Measurements from ENCODE around the gene ELFN1.

ELFN1 gene

DNA sequence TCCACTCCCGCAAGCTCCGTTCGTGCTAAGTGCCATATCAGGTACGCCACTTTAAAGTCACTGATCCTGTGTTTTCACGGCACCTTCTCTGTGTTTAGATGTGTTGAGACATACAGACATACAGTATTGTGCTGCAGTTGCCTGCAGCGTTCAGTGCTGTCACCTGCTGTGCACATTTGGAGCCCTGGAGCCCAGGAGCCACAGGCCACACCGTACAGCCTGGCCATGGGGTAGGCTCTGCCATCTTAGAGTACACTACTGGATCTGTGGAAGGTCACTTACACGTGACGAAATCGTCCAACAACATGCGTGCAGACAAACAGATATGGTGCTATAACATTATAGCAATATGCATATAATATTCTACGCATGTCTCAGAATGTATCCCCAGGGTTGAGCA lies 111.3 kb downstream of the ELFN1 start:
- no peak overlapping the region for H3K4me3 ChIP-seq (ENCODE audit: low read depth, low read length)
- TF ChIP-seq, protein P1, sequence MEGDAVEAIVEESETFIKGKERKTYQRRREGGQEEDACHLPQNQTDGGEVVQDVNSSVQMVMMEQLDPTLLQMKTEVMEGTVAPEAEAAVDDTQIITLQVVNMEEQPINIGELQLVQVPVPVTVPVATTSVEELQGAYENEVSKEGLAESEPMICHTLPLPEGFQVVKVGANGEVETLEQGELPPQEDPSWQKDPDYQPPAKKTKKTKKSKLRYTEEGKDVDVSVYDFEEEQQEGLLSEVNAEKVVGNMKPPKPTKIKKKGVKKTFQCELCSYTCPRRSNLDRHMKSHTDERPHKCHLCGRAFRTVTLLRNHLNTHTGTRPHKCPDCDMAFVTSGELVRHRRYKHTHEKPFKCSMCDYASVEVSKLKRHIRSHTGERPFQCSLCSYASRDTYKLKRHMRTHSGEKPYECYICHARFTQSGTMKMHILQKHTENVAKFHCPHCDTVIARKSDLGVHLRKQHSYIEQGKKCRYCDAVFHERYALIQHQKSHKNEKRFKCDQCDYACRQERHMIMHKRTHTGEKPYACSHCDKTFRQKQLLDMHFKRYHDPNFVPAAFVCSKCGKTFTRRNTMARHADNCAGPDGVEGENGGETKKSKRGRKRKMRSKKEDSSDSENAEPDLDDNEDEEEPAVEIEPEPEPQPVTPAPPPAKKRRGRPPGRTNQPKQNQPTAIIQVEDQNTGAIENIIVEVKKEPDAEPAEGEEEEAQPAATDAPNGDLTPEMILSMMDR (IDR thresholded peaks at IDR 0.05; ENCODE audit: low read depth, low read length): no peak

DNA sequence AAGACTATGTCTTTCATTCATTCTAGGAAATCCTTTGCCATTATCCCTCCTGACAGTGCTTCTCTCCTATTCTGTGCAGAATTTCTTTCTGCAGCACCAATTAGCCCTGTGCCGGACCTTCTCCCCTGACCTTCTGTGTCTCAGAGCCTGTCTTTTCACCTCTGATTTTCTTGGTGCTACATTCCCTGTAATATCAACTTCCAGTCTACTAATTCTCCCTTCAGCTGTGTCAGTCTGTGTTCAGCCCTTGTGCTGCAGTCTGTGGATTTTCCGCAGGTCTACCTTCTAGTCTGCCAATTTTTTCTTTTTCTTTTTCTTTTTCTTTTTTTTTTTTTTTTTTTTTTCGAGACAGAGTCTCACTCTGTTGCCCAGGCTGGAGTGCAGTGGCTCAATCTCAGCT lies 115.8 kb downstream of the ELFN1 start:
- no peak overlapping the region for H3K4me3 ChIP-seq (ENCODE audit: low read depth, low read length)
- TF ChIP-seq, protein P1 (IDR thresholded peaks at IDR 0.05; ENCODE audit: low read depth, low read length): no peak

GRCh38 chr7:1787241-1787640 lies 117.2 kb downstream of the ELFN1 start:
- TF ChIP-seq, protein P1 (IDR thresholded peaks at IDR 0.05; ENCODE audit: low read depth, low read length): no peak
- no peak overlapping the region for H3K4me3 ChIP-seq (ENCODE audit: low read depth, low read length)

DNA sequence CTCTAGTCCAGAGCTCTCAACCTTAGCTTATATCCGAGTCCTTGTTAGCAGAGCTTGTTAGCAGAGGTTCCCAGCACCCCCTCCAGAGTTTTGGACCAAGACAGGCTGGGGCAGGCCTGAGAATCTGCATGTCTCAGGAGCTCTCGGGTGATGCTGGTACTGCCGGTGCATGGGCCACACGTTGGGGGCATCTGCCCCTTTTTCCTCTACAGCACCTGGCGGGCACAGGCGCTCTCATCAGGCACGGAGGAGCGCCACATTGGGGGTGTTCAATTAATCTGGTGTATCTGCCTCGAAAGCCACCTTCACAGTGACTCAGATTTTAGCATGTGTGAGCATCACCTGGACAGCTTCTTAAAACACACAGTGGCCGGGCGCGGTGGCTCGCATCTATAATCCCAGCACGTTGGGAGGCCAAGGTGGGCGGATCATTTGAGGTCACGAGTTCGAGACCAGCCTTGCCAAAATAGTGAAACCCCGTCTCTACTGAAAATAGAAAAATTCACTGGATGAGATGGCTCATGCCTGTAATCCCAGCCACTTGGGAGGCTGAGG lies 117.7 kb downstream of the ELFN1 start:
- TF ChIP-seq, protein P1 (IDR thresholded peaks at IDR 0.05; ENCODE audit: low read depth, low read length): no peak
- H3K4me3 ChIP-seq (ENCODE audit: low read depth, low read length): no peak overlapping the region

DNA sequence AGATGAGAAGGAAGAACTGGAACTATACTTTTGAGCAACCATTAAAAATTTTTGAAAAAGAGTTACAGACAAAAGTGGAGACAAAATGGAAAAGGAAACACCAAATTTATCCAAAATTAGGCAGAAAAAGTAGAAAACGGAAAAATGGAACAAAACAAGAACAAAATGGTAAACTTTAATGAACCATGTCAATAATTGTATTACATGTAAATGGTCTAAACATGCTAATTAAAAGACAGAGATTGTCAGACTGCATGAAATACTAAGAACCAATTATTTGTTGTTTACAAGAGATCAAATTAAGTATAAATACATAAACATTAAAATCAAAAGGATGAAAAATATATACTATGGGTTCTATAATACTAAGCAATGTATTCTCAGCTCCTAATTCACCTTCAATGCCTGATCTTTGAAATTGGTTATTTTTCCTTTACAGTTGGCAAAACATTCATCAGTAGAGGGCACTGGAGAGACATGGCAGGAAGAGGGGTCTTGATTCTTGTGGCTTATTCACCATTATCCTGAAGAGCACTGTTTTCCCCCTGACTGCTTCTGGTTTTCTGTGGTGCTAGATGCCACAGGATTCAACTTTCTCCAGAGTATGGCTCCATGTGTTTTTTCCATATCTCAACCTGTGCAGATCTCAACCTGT lies 124.9 kb downstream of the ELFN1 start:
- TF ChIP-seq, protein P1 (IDR thresholded peaks at IDR 0.05; ENCODE audit: low read depth, low read length): peak; percentile 21; the same call in 1 of the 2 replicates
- H3K4me3 ChIP-seq (ENCODE audit: low read depth, low read length): no peak overlapping the region
